IMR-90 (cell line): ENCODE results near the gene C20orf173. TPM values are rescaled to one million over a fixed set of nuclear protein-coding genes. Genes with fewer than 3 reads are reported as not detected.

Experiments
- ATAC-seq: fragments of 200-7000 bp; cut with Tn5 transposase; 2 replicates; pipeline ENCODE4 v1.9.1; 2020; ENCODE audit warnings: low read depth, mild to moderate bottlenecking, moderate library complexity
- BruUV-seq: library from RNA; stranded (reverse); fragments of 400-500 nt; replicated peaks from 2 replicates; lab custom pipeline; 2021; lab: Mats Ljungman, UMichigan
- CTCF ChIA-PET: fragments of 300-600 bp; formaldehyde crosslinking; extraction: SDS; loops from one replicate; lab custom pipeline; 2021; ENCODE audit warnings: antibody characterized with exemption; lab: Yijun Ruan, JAX
- POLR2A ChIA-PET: fragments of 300-600 bp; sonication (Branson Sonifier 250); formaldehyde crosslinking; loops from one replicate; lab custom pipeline; 2022; ENCODE audit warnings: antibody characterized with exemption; ENCODE audit not compliant: unreplicated experiment; lab: Charles Lee
- DNase-seq: peaks from one replicate; pipeline ENCODE4 v3.0.0; 2013
- H2AFZ ChIP-seq: replicated peaks from 2 replicates; pipeline ENCODE3; 2013; ENCODE audit warnings: low read length, mild to moderate bottlenecking; ENCODE audit not compliant: poor library complexity
- H2AK5ac ChIP-seq: 2 replicates; pipeline ENCODE4 v1.6.1; 2013; ENCODE audit warnings: low read depth, low read length, inconsistent platforms
- H2AK9ac ChIP-seq: replicated peaks from 2 replicates; pipeline ENCODE3; 2013; ENCODE audit warnings: mild to moderate bottlenecking, low read depth, low read length, moderate library complexity; ENCODE audit not compliant: poor library complexity
- H2BK120ac ChIP-seq: 2 replicates; pipeline ENCODE4 v1.6.1; 2013; ENCODE audit warnings: low read depth, low read length, inconsistent platforms
- H2BK15ac ChIP-seq: 3 replicates; pipeline ENCODE4 v1.6.1; 2013; ENCODE audit warnings: low read depth, low read length, inconsistent platforms
- H2BK20ac ChIP-seq: 2 replicates; pipeline ENCODE4 v1.6.1; 2013; ENCODE audit warnings: low read depth, mild to moderate bottlenecking, inconsistent platforms, low read length, moderate library complexity
- H2BK5ac ChIP-seq: 2 replicates; pipeline ENCODE4 v1.6.1; 2013; ENCODE audit warnings: mild to moderate bottlenecking, low read depth, low read length, inconsistent platforms; ENCODE audit not compliant: poor library complexity, severe bottlenecking
- H3K14ac ChIP-seq: replicated peaks from 2 replicates; pipeline ENCODE4 v1.6.1; 2013; ENCODE audit warnings: low read depth, low read length, inconsistent platforms
- H3K18ac ChIP-seq: 2 replicates; pipeline ENCODE4 v1.6.1; 2013; ENCODE audit warnings: low read depth, low read length, control low read depth
- H3K23ac ChIP-seq: 2 replicates; pipeline ENCODE4 v1.6.1; 2013; ENCODE audit warnings: low read depth, low read length, inconsistent platforms
- H3K27ac ChIP-seq: 2 replicates; pipeline ENCODE4 v1.5.1; 2013; ENCODE audit warnings: mild to moderate bottlenecking, control low read depth, low read length; ENCODE audit not compliant: insufficient read depth
- H3K27me3 ChIP-seq: 2 replicates; pipeline ENCODE4 v1.6.1; 2013; ENCODE audit warnings: low read length; ENCODE audit not compliant: control insufficient read depth, insufficient read depth
- H3K36me3 ChIP-seq: 2 replicates; pipeline ENCODE4 v1.6.1; 2013; ENCODE audit warnings: low read length, mixed read lengths; ENCODE audit not compliant: control insufficient read depth, insufficient read depth
- H3K4ac ChIP-seq: 2 replicates; pipeline ENCODE4 v1.6.1; 2013; ENCODE audit warnings: low read depth, low read length, inconsistent platforms
- H3K4me1 ChIP-seq: 2 replicates; pipeline ENCODE4 v1.6.1; 2013; ENCODE audit warnings: low read length, mixed read lengths; ENCODE audit not compliant: control insufficient read depth, insufficient read depth
- H3K4me2 ChIP-seq: 2 replicates; pipeline ENCODE4 v1.6.1; 2013; ENCODE audit warnings: low read depth, mild to moderate bottlenecking, control low read depth, low read length, moderate library complexity
- H3K4me3 ChIP-seq: 2 replicates; pipeline ENCODE4 v1.5.1; 2013; ENCODE audit warnings: low read depth, mild to moderate bottlenecking, control low read depth, low read length, moderate library complexity; ENCODE audit not compliant: insufficient read depth
- H3K56ac ChIP-seq: 2 replicates; pipeline ENCODE4 v1.6.1; 2013; ENCODE audit warnings: low read length, inconsistent platforms; ENCODE audit not compliant: insufficient read depth; ENCODE audit errors: extremely low read depth
- H3K79me1 ChIP-seq, 2 experiments: 2 replicates each; pipeline ENCODE4 v1.6.1; 2013; ENCODE audit warnings: low read length in 2 of 2, inconsistent platforms in 1 of 2, low read depth in 1 of 2
- H3K9ac ChIP-seq: 2 replicates; pipeline ENCODE4 v1.6.1; 2013; ENCODE audit warnings: low read depth, low read length, control low read depth
- H3K9me1 ChIP-seq: 2 replicates; pipeline ENCODE4 v1.6.1; 2013; ENCODE audit warnings: low read length, inconsistent platforms; ENCODE audit not compliant: insufficient read depth
- H3K9me3 ChIP-seq: 2 replicates; pipeline ENCODE4 v1.6.1; 2013; ENCODE audit warnings: low read length; ENCODE audit not compliant: control insufficient read depth, insufficient read depth
- H4K20me1 ChIP-seq: 2 replicates; pipeline ENCODE4 v1.6.1; 2013; ENCODE audit warnings: low read length, inconsistent platforms; ENCODE audit not compliant: insufficient read depth
- H4K5ac ChIP-seq: 2 replicates; pipeline ENCODE4 v1.6.1; 2013; ENCODE audit warnings: mild to moderate bottlenecking, low read depth, low read length, control low read depth
- H4K8ac ChIP-seq, 2 experiments: 2 replicates each; pipeline ENCODE4 v1.6.1; 2013; ENCODE audit warnings: low read depth in 2 of 2, low read length in 2 of 2, control low read depth in 1 of 2, inconsistent platforms in 1 of 2
- H4K91ac ChIP-seq: 2 replicates; pipeline ENCODE4 v1.6.1; 2013; ENCODE audit warnings: low read depth, low read length, inconsistent platforms; ENCODE audit not compliant: insufficient read depth
- BHLHE40 ChIP-seq: fragments of 150-350 bp; IDR thresholded peaks from 2 replicates; pipeline ENCODE4 v1.6.1; 2016; ENCODE audit warnings: mild to moderate bottlenecking, low read depth, low read length
- CEBPB ChIP-seq: IDR thresholded peaks from 2 replicates; pipeline ENCODE4 v1.6.1; 2012; ENCODE audit warnings: low read depth, low read length, improper control_type of control experiment
- CTCF ChIP-seq: conservative IDR thresholded peaks from 2 replicates; pipeline ENCODE4 v1.5.1; 2012; ENCODE audit warnings: mild to moderate bottlenecking, low read depth, low read length, improper control_type of control experiment
- FOS ChIP-seq: fragments of 150-350 bp; IDR thresholded peaks from 2 replicates; pipeline ENCODE4 v1.6.1; 2016; ENCODE audit warnings: low read depth, low read length
- MAFK ChIP-seq: IDR thresholded peaks from 2 replicates; pipeline ENCODE4 v1.6.1; 2012; ENCODE audit warnings: low read depth, low read length, improper control_type of control experiment
- NFE2L2 ChIP-seq: fragments of 150-350 bp; IDR thresholded peaks from 2 replicates; pipeline ENCODE4 v1.6.1; 2016; ENCODE audit warnings: low read depth, mild to moderate bottlenecking, low read length
- POLR2A ChIP-seq: IDR thresholded peaks from 2 replicates; pipeline ENCODE4 v1.6.1; 2012; ENCODE audit warnings: mild to moderate bottlenecking, low read depth, low read length
- RAD21 ChIP-seq: IDR thresholded peaks from 2 replicates; pipeline ENCODE4 v1.6.1; 2012; ENCODE audit warnings: low read length, improper control_type of control experiment
- RCOR1 ChIP-seq: IDR thresholded peaks from 2 replicates; pipeline ENCODE4 v1.6.1; 2012; ENCODE audit warnings: mild to moderate bottlenecking, low read length, improper control_type of control experiment; ENCODE audit not compliant: insufficient replicate concordance
- SMC3 ChIP-seq: fragments of 150-350 bp; IDR thresholded peaks from 2 replicates; pipeline ENCODE4 v1.6.1; 2016; ENCODE audit warnings: low read depth, mild to moderate bottlenecking, antibody characterized with exemption, low read length, moderate library complexity
- USF2 ChIP-seq: fragments of 150-350 bp; IDR thresholded peaks from 2 replicates; pipeline ENCODE4 v1.6.1; 2017; ENCODE audit warnings: mild to moderate bottlenecking, antibody characterized with exemption, low read length, low read depth
- WGBS, 2 experiments: methylation state at CpG; one replicate each; pipeline versions ENCODE4 v1.1.5 to v1.1.7; 2013; ENCODE audit warnings: missing lambda C conversion rate in 2 of 2; ENCODE audit not compliant: insufficient read length in 1 of 2; ENCODE audit errors: extremely low coverage in 2 of 2; 5-methylcytosine and 5-hydroxymethylcytosine counted together
- dilution Hi-C: fragments of 300-500 bp; cut with HindIII; formaldehyde crosslinking; loops from one replicate; pipeline ENCODE4 v1.14.3; 2018; ENCODE audit warnings: low sequenced_read_pairs; ENCODE audit not compliant: unreplicated experiment
- in situ Hi-C: fragments of 300-500 bp; cut with MboI; formaldehyde crosslinking; loops from 3 replicates; pipeline ENCODE4 v1.14.3; 2019; ENCODE audit warnings: low sequenced_read_pairs, inconsistent platforms, mixed read lengths
- intact Hi-C: fragments of 100-400 bp; cut with micrococcal nuclease; formaldehyde crosslinking; loops from 2 replicates; pipeline ENCODE4 v1.10.0; 2022
- polyA plus RNA-seq, 3 experiments: library from polyadenylated mRNA; depleted of rRNA; stranded (reverse); fragments of >200 nt; gene quantifications; 2 replicates each; pipeline ENCODE4 v1.2.3, GENCODE V29; 2012; ENCODE audit warnings: low replicate concordance in 1 of 3
- total RNA-seq: library from RNA; depleted of rRNA; stranded (reverse); fragments of >200 nt; gene quantifications from 2 replicates; pipeline ENCODE4 v1.2.3, GENCODE V29; 2012

Gene C20orf173
- total and polyA plus RNA-seq, 2 of the 4 experiments (the other 2 are of a cell fraction) = not detected

- no peak overlapping the region for H3K27ac ChIP-seq
- no peak overlapping the region for H2AFZ ChIP-seq
- H3K36me3 ChIP-seq = peaks cover 48% of the 10 kb centered on the region
- 91% methylated on average over 9 of the region's 24 CpGs; no CpG with 5 or more reads in 1 of the 2 experiments for WGBS, 2 experiments
- H3K79me1 ChIP-seq = no peaks in the 10 kb centered on the region; a peak in 1 of 4 replicates
- no peak overlapping the region for H2BK20ac ChIP-seq
- no peak overlapping the region for H4K8ac ChIP-seq
- H2BK15ac ChIP-seq = no peak overlapping the region
- no peak overlapping the region for H3K4me2 ChIP-seq
- ChIA-PET CTCF (no interaction called here), POLR2A (no interaction called here)
- peaks cover 2% of the 10 kb centered on the region for H3K4me1 ChIP-seq
- no peaks in the 10 kb centered on the region for H3K9me3 ChIP-seq
- H3K9me1 ChIP-seq = peaks cover 5% of the 10 kb centered on the region; the same call in 1 of the 2 replicates
- H2BK120ac ChIP-seq = no peak overlapping the region
- intact Hi-C loops (no loop called here), in situ Hi-C loops (no loop called here), dilution Hi-C loops (no loop called here)
- no peak overlapping the region for H2AK5ac ChIP-seq
- no peak overlapping the region for H2AK9ac ChIP-seq
- no peak overlapping the region for H3K23ac ChIP-seq
- H3K27me3 ChIP-seq = no peaks in the 10 kb centered on the region
- H3K4ac ChIP-seq = no peak overlapping the region
- TF ChIP-seq MAFK = no peak
- TF ChIP-seq RAD21 = no peak
- TF ChIP-seq NFE2L2 = no peak
- TF ChIP-seq BHLHE40 = no peak
- TF ChIP-seq CEBPB = no peak
- no peak for TF ChIP-seq CTCF
- no peak for TF ChIP-seq USF2
- TF ChIP-seq RCOR1 = no peak
- TF ChIP-seq POLR2A = no peak
- no peak for TF ChIP-seq FOS
- no peak for TF ChIP-seq SMC3
- H4K20me1 ChIP-seq = peaks cover 5% of the 10 kb centered on the region; the same call in 1 of the 2 replicates
- no peak overlapping the region for H3K56ac ChIP-seq
- no peak overlapping the region for H3K9ac ChIP-seq
- H4K5ac ChIP-seq = no peak overlapping the region
- no peak overlapping the region for H4K91ac ChIP-seq
- ATAC-seq (no peak), DNase-seq (no peak)
- BruUV-seq = no TSS peak
- no peak overlapping the region for H2BK5ac ChIP-seq
- no peak overlapping the region for H3K4me3 ChIP-seq
- H3K18ac ChIP-seq = no peak overlapping the region
- no peak overlapping the region for H3K14ac ChIP-seq
Observed at GRCh38 chr20:35559042-35559693, 29.7 kb upstream of the C20orf173 start.
